ENCODE data around the gene VSIG2.
"Not testable (repeated sequence)": the region's sequence is repeated elsewhere in the genome, so short reads cannot be mapped to it uniquely, and the experiment has no call there.

The VSIG2 gene

GRCh38 chr11:124751741-124752470 lies at the start of gene VSIG2:
Gene VSIG2, minus strand, starts transcription at chr11:124752255. Its CDS starts 118 bp downstream, at chr11:124752137.
- DNase-seq: no peak

DNA sequence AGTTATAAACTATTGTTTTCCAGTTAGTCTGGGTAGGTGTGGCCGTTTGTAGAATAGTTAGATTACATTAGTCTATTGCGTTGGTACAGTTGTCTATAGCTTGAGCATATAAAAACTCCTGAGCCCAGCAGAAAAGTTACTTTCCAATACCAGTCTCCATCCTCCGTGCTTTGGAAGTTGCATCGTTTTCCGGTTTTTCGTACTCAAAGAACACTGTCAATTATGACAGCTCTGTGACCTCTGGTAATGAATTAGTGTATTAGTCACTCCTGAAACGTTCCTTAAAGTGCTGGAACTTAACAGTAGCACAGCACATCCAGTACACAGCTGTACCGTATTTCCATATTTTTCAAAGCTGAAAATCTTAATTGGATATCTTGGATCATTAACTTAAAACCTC lies 49.0 kb upstream of the VSIG2 start:
- DNase-seq: no peak

DNA sequence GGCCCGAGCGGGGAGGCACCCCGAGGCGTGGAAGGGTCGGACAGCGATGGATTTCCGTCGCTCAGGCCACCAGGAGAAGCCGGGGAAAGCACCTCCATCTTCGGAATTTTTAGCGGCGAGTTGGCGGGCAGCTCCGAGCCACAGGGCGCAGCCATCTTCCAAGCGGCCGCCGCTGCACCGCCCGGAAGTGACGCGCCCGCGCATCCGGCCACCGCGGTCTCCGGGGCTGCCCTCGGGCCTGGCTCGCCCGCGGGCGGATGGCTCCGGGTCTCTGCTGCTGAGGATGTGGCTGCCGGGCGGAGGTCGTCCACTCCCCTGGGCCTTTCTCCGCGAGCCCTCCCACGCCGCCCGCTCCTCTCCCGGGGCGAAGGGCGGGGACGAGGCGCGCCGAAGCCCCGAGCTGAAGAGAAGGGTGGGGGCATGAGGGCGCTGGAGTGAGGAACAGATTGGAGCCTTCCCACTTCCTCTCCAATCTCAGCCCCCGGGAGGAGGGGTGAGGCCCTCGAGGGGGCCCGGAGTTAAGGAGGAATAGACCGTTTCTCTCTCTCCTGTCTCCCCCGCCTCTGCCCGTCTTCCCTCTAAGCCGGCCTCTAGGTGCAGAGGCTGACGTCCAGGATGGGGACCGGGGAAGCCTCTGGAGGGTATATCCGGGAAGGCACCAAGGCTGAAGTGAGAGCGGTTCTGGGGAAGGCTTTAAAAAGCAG lies 48.3 kb upstream of the VSIG2 start, which contains the start of gene MSANTD2:
MSANTD2 (minus strand) TSS at position 181 of the 704 bp plus-strand sequence; CDS start at position 155, 26 bp downstream.
- peak; percentile 76 for DNase-seq

- DNase-seq: peak; percentile 16
Observed at GRCh38 chr11:124799348-124800225, 47.5 kb upstream of the VSIG2 start.

DNA sequence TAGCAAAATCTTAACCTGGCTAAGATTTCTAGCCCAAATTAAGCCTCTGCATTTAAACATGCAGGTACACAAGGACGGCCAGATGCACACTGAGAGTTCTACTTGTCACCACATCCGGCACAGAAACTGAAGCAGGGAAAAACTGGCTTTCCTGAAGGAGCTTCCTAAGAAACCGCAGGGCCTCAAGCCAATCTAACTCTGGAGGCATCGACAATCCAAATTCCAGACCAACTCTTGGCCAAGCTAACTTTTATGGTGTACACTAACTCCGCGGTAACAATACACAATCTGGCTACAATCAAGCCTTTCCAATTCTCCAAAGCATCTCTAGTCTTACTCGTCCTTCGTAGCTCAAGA lies 46.9 kb upstream of the VSIG2 start:
- no peak for DNase-seq

DNA sequence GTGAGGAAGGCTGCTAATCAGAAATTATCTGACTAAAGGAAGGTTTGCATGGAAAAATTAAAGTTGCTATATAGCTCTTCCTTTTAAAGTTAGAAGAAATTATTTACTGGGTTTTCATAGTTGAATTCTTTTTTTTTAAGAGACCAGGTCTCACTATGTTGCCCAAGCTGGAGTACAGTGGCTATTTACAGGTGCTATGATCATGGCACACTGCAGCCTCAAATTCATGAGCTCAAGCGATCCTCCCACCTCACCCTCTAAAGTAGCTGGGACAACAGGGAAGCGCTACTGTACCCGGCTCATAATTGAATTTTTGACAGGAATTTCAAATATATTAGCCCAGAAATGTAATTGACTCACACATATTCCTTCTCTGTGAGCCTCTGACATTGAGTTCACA lies 44.3 kb upstream of the VSIG2 start:
- DNase-seq: no peak

DNA sequence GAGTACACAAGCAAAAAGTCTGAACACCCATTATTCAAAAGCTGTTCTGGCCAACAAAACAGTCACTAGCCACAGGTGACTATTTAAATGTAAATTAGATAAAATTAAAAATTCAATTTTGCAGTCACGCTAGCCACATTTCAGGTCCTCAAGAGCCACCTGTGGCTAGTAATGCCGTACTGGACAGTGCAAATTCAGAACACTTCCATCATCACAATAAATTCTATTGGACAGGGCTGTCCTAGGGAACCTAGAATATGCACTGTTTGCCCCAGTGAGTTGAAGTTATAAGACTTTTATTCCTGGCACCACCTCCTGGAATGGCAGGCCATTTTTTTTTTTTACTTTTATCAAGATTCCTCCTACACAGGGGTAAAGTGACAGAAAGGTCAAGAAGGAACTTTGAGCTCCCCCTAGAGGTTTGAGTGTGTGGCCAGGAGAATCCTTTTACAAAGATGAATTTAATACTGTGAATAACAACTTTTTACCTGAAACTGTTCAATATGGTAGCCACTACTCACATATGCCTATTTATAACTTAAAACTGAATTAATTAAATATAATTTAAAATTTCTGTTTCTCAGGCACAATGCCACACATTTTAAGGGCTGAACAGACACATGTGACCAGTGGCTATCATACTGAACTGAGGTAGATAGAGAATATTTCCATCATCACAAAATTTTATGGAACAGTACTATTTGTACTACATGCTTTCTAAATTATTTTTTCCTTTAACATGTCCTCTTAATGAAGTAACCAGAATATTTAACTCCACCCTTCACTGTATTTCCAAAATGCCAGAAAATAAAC lies 41.6 kb upstream of the VSIG2 start:
- DNase-seq: no peak

DNA sequence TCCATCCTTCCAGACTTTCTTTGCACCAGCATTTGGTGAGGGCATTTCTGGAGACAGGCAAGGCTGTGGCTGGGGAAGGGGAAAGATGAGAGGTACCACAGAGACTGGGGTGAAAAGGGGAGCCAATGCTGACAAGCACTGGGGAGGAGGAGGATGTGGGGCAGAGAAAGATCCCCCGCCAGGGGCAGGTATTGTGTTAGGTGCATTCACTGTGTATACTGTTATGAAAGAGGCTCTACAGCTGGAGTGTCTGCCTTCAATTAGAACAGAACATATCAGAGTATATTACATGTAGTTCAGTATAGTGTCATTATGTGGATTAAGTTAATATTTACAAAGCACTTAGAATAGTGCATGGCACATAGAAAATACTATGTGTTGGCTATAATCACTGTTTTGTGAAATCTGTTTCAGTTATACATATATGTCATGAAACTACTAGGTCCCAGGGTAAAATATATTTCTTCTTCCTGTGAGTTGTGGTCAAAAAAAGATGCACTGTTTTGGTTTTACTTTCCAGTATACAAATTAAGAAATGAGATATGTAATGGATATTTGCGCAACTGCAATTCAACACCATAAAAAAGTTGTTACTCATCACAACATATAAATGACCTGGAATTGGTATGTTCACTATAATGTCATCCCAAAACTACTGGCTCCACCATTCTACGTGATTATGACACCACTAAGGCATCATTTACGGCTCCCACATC lies 39.7 kb upstream of the VSIG2 start:
- DNase-seq: no peak

DNA sequence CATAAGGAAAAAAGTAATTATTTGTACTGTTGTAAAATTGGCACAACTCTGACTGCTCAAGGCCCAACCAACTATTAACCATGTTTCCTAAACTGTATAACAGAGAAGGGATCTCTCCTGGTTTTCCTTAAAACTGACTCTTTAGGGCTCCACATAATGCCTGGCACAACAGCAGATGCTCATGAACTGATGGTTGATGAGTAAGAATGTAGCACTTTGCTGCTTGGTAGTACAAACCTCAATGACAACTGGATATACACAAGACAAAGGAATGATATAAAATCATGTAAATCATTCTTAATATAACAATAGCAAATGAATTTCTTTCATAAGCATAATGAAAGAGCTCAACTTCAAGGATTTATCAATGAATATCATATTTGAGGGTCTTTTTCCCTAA lies 36.5 kb upstream of the VSIG2 start:
- DNase-seq: no peak

DNA sequence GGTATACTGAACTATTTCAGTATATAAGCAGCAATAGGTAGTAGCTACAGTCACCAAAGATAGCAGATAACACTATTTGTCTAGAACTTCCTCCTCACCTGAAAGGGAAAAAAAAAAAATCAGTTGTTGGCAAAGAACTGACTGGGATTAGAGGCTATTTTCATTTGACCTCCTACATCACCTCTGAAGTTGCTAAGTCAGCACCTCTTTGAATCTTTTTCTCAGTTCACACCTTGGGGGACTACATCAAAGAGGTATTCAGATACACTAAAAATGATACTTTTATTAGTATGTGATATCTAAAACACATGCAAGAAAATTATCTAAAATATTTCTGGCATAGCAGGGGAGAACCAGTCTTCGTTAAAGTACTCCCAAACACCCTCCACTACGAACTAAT lies 32.0 kb upstream of the VSIG2 start:
- no peak for DNase-seq

GRCh38 chr11:124783002-124783401 lies 30.9 kb upstream of the VSIG2 start:
- no peak for DNase-seq

- no peak for DNase-seq
Observed at GRCh38 chr11:124779568-124779967, 27.5 kb upstream of the VSIG2 start.

GRCh38 chr11:124778281-124778680 lies 26.2 kb upstream of the VSIG2 start:
- DNase-seq: no peak

DNA sequence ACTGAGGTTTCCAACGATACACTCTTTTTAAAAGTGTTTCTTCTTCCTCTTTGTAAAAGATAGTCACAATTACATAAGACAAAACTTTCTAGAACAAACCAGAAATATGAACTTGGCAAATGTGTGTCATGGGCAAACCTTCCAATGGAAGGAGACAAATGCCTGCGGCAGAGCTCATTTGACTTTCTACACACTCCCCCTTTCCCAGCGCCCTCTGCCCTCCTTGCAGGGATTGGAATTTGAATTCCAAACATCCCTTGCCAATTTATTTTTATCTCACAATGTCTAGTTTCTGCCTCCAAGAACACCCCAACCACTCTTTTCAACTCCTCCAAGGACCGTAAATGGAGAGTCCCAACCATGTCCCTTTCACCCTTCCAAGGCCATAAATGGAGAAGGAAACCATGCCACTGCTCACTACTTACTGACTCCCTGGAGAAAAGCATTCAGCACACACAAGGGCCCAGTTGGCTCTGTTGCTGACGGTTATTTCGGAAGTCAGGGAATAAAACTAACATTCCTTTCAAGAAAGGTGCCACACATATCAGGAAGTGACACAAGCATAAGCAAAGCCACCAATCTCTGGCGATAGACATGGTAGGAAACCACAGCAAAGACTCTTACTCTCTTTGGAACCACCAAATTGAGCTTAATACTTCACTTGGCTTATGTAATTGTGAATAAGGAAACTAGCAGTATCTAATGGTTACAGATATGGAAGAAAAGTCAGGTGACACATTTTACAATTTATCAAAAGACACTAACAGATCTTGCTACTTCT lies 25.0 kb upstream of the VSIG2 start:
- DNase-seq: no peak

- not testable (repeated sequence) for DNase-seq
Observed at GRCh38 chr11:124770959-124771358, 18.9 kb upstream of the VSIG2 start.

DNA sequence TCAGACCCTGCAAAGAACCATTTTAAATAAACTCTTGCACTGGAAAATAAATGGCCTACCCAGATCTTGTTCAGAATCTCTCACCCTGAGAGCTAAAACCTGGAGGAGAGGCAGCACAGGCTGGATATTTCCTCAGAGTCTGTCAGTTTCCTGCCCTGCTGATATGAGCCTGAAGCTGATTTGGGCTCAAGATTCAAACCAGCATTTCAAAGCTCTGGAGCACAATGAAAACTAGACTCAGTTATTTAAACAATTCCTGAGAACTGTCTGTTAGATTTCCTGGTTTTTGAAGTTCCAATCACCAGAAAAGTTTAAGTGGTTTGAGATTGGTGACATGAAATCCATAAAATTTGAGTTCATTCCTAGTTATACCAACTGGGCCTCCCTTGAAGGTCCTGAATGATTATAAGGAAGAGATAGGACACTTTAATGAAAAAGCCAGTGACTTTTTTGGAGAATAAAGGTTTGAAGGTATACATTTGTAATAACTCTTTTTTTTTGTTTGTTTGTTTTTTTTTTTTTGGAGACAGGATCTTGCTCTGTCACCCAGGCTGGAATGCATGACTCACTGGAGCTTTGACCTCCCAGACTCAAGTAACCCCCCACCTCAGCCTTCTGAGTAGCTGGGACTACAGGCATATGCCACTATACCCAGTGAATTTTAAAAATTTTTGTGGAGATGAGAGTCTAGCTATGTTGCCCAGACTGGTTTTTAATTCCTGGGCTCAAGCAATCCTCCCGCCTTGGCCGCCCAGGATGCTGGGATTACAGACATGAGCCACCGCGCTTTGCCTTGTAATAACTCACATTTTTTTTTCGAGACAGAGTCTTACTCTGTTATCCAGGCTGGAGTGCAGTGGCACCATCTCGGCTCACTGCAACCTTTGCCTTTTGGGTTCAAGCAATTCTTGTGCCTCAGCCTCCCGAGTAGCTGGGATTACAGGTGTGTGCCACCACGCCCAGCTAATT lies 18.0 kb upstream of the VSIG2 start:
- no peak for DNase-seq

DNA sequence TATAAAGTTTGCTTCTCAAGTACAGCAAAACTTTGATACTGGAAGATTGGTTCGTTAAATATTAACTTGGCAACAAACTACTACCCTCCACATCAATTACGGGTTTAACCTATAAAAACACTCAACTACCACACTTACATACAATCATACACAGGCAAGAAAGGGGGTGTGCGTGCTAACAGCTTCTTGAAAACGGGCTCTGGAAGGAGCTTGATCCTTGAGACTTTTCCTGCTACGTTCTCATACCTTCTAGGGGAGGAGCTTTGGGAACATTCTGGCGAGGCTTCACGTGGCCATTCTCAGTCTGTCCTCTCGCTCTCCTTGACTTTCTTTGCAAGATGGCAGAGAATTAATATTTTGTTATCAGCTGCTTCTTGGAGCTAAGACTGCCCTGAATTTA lies 16.9 kb upstream of the VSIG2 start:
- no peak for DNase-seq

DNA sequence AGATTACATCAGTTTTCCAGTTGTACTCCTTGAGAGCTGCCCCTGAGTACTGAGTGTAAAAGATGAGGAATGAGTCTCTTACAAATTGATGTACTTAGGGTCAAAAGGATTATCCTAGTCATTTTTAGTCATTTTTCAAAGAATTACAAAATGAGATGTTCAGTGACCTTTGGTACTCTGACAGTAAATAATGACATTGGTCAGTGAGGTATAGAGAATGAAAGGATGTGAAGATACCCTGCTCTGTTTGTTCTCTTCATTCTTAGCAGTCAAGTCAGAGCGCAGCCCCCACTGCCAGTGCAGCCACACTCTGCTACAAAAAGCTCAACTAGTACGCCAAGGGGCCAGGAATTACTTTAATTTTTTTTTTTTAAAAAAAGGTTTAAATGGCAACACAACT lies 14.1 kb upstream of the VSIG2 start:
- no peak for DNase-seq

DNA sequence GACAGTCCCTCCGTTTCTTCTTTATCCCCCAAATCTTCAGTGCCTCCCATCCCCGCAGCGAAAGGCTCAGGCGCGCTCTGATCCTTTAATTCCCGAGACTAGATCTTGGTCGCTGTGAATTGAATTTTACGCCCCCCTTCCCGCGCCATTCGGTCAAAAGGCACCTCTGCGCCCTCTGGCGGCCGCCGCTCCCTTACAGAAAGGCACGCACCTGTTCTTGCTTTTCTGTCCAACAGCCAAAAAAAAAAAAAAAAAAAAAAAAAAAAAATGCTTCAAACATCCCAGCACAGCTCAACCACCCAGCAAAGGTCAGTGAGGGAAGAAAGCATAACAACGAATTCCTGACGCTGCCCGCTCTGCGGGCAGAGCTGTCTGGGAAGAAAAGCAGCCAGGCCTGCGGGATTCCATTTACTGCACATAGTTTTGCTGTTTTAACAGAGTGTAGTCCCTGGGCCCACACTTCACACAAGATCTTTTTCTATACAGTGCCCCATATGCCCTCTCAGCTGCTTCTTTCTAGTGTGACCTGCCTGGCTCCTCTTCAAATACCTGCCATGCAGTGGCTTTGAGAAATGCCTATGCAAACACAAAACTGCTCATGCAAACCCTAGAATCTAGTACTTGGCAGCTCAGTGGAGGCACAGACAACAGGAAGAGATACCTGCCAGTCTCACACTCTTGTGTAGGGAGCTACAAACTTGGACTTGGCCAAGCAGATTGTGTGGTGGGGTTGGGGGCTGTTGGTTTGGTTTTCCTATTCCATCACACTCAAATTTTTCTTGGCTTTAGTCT lies 11.3 kb upstream of the VSIG2 start:
- peak; percentile 87 for DNase-seq

Measured in activated gamma-delta T cell treated with Interleukin-2 at 50 U/mL for 16 hours (primary cell).